ENCODE measurements around the gene KCNA2.

DNA sequence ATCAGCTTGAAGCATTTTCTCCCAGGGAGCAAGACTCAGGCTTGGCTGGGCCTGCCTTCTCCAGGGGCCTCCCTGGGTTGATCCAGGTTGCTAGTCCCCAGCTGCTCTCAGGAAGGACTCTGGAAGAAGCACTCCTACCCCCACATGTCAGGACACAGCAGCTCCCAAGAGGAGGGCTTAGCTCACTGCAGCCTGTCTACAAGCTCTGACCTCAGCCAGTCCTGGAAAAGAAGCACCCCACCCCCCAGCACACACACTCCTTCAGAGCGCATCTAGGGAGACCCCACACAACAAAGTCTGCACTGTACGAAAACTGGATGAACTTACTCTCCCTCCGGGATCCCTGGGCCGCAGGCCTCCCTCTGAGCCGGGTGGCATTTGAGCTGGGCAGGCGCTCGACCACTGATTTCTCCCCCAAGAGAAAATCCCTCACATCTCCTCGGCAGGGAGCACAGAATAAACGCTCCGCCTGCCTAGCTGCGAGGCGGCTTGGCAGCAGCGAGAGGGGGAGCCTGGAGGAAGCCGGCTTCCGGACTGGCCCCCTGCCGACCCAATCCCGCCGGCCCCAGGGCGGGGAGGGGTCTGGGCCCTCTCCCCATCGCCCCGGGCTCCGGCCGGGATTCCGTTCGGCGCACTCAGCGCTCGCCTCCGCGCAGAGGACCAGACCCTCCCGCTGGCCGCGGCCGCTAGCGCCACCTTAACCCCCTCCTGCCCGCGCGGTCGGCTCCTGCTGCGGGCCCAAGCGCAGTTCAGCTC, at the start of gene KCNA2:
- TF ChIP-seq CTCF (optimal IDR thresholded peaks at IDR 0.05 in 1 of 3, IDR thresholded peaks at IDR 0.05 in 1 of 3, conservative IDR thresholded peaks at IDR 0.05 in 1 of 3; ENCODE audit: extremely low read depth in 1 of 3, insufficient read depth in 2 of 3, low read length in 3 of 3) (no peak), EZH2 (IDR thresholded peaks at IDR 0.05; ENCODE audit: low read length) (peak; percentile 17)

All from keratinocyte (primary cell).